ENCODE data around the gene MSRB3.

- TF ChIP-seq CTCF (IDR thresholded peaks at IDR 0.05) (no peak), POLR2A (IDR thresholded peaks at IDR 0.05) (no peak)
Measured at GRCh38 chr12:65389436-65389835, 111.0 kb downstream of the MSRB3 start.

Data from esophagus squamous epithelium (tissue), 4 donors.